HFFc6 (cell line): Measurements from ENCODE around the gene PSG2. TPM values are rescaled to one million over a fixed set of nuclear protein-coding genes. Genes with fewer than 3 reads are reported as not detected.
A peak's percentile ranks its signal among the peaks of the same experiment; 100 is the strongest.
"Not testable (repeated sequence)": the region's sequence is repeated elsewhere in the genome, so short reads cannot be mapped to it uniquely, and the experiment has no call there.

Experiments
- DNase-seq: peaks from one replicate; pipeline ENCODE4 v3.0.0-alpha.2; 2018
- H3K27ac Mint-ChIP-seq: 2 replicates; pipeline ENCODE4 v1.8.0; 2020; ENCODE audit warnings: mild to moderate bottlenecking, mixed read lengths
- H3K27me3 Mint-ChIP-seq: 2 replicates; pipeline ENCODE4 v1.8.0; 2021; ENCODE audit warnings: mild to moderate bottlenecking, moderate library complexity, mixed read lengths; ENCODE audit not compliant: insufficient read depth
- H3K36me3 Mint-ChIP-seq: 2 replicates; pipeline ENCODE4 v1.8.0; 2021; ENCODE audit warnings: low read depth, mixed read lengths
- H3K4me1 Mint-ChIP-seq: 2 replicates; pipeline ENCODE4 v1.8.0; 2020; ENCODE audit warnings: low read depth, mixed read lengths
- H3K4me3 Mint-ChIP-seq: 2 replicates; pipeline ENCODE4 v1.8.0; 2020; ENCODE audit warnings: mild to moderate bottlenecking, moderate library complexity, mixed read lengths
- H3K9me3 Mint-ChIP-seq: 2 replicates; pipeline ENCODE4 v1.8.0; 2020; ENCODE audit warnings: mild to moderate bottlenecking, mixed read lengths
- CTCF ChIP-seq: fragments of 200-600 bp; sonication (generic); IDR thresholded peaks from 2 replicates; pipeline ENCODE4 v1.5.0; 2021; ENCODE audit warnings: antibody characterized with exemption, mild to moderate bottlenecking
- total RNA-seq, 6 experiments: library from RNA; stranded (reverse); fragmentation: NEBNext Ultra II Directional; extraction: Animal tissue kit (Norgen Biotek cat#: 25700); gene quantifications; 2 replicates in 1 of 6; 3 replicates in 5 of 6; pipeline ENCODE4 v1.2.3, GENCODE V29; 2021

PSG2 gene
- total RNA-seq, 6 experiments from 2014 or later = 1.7 to 4.0 (median 2.9) TPM

GRCh38 chr19:43087702-43088340 lies 5.3 kb upstream of the PSG2 start:
- Mint-ChIP-seq H3K4me1 (peaks cover 57% of the 10 kb centered on the region), H3K36me3 (peaks cover 20% of the 10 kb centered on the region; the same call in 1 of the 2 replicates), H3K27ac (peak overlapping the region; percentile 59; the same call in 1 of the 2 replicates)
- TF ChIP-seq CTCF = peak; percentile 89
- peak; percentile 82 for DNase-seq
- H3K27me3 Mint-ChIP-seq, H3K9me3 Mint-ChIP-seq, H3K4me3 Mint-ChIP-seq: not testable (repeated sequence)

- peaks cover 33% of the 10 kb centered on the region for H3K36me3 Mint-ChIP-seq
- not testable (repeated sequence) for H3K27me3 Mint-ChIP-seq, H3K9me3 Mint-ChIP-seq, DNase-seq, H3K4me3 Mint-ChIP-seq
- H3K4me1 Mint-ChIP-seq = peaks cover 67% of the 10 kb centered on the region
- H3K27ac Mint-ChIP-seq = peak overlapping the region; percentile 59
Measured at GRCh38 chr19:43085796-43086530, 3.5 kb upstream of the PSG2 start.

GRCh38 chr19:43084196-43084832 lies 1.8 kb upstream of the PSG2 start:
- not testable (repeated sequence) for H3K4me3 Mint-ChIP-seq, H3K9me3 Mint-ChIP-seq, DNase-seq, H3K27me3 Mint-ChIP-seq
- H3K36me3 Mint-ChIP-seq = peaks cover 35% of the 10 kb centered on the region
- H3K4me1 Mint-ChIP-seq = peaks cover 80% of the 10 kb centered on the region
- TF ChIP-seq CTCF = peak; percentile 92
- peak overlapping the region; percentile 59 for H3K27ac Mint-ChIP-seq

GRCh38 chr19:43083721-43084120 lies 1.2 kb upstream of the PSG2 start:
- peak overlapping the region; percentile 59 for H3K27ac Mint-ChIP-seq
- H3K4me3 Mint-ChIP-seq, DNase-seq, H3K27me3 Mint-ChIP-seq, H3K9me3 Mint-ChIP-seq: not testable (repeated sequence)
- H3K36me3 Mint-ChIP-seq = peaks cover 35% of the 10 kb centered on the region
- peaks cover 86% of the 10 kb centered on the region for H3K4me1 Mint-ChIP-seq

- H3K36me3 Mint-ChIP-seq = peaks cover 32% of the 10 kb centered on the region
- peak overlapping the region; percentile 65 for H3K4me3 Mint-ChIP-seq
- peak; percentile 91 for DNase-seq
- H3K27me3 Mint-ChIP-seq = no peaks in the 10 kb centered on the region; the same call in 1 of the 2 replicates
- peaks cover 86% of the 10 kb centered on the region for H3K4me1 Mint-ChIP-seq
- H3K9me3 Mint-ChIP-seq = no peaks in the 10 kb centered on the region
- H3K27ac Mint-ChIP-seq = peak overlapping the region; percentile 91
- no peak for TF ChIP-seq CTCF
Measured at GRCh38 chr19:43078311-43078710, 4.2 kb downstream of the PSG2 start.

GRCh38 chr19:43077881-43078280 lies 4.6 kb downstream of the PSG2 start:
- not testable (repeated sequence) for H3K9me3 Mint-ChIP-seq, H3K27me3 Mint-ChIP-seq
- DNase-seq = peak; percentile 97
- peak overlapping the region; percentile 65 for H3K4me3 Mint-ChIP-seq
- peak overlapping the region; percentile 91 for H3K27ac Mint-ChIP-seq
- peaks cover 86% of the 10 kb centered on the region for H3K4me1 Mint-ChIP-seq
- H3K36me3 Mint-ChIP-seq = peaks cover 31% of the 10 kb centered on the region

GRCh38 chr19:43062418-43062817 lies 20.1 kb downstream of the PSG2 start:
- Mint-ChIP-seq H3K36me3 (peaks cover 14% of the 10 kb centered on the region), H3K4me1 (peaks cover 61% of the 10 kb centered on the region), H3K27ac (peak overlapping the region; percentile 5; the same call in 1 of the 2 replicates)
- H3K4me3 Mint-ChIP-seq, H3K9me3 Mint-ChIP-seq, DNase-seq, H3K27me3 Mint-ChIP-seq: not testable (repeated sequence)

GRCh38 chr19:43061326-43061725 lies 21.2 kb downstream of the PSG2 start:
- H3K4me1 Mint-ChIP-seq = peaks cover 61% of the 10 kb centered on the region
- H3K27me3 Mint-ChIP-seq, H3K4me3 Mint-ChIP-seq: not testable (repeated sequence)
- H3K36me3 Mint-ChIP-seq = peaks cover 25% of the 10 kb centered on the region
- peak overlapping the region; percentile 96 for H3K27ac Mint-ChIP-seq
- DNase-seq = peak; percentile 29
- peaks cover 15% of the 10 kb centered on the region for H3K9me3 Mint-ChIP-seq

GRCh38 chr19:43060254-43060653 lies 22.2 kb downstream of the PSG2 start:
- Mint-ChIP-seq H3K4me3 (peak overlapping the region; percentile 71), H3K4me1 (peaks cover 61% of the 10 kb centered on the region), H3K9me3 (peaks cover 26% of the 10 kb centered on the region), H3K27ac (peak overlapping the region; percentile 96), H3K36me3 (peaks cover 36% of the 10 kb centered on the region)
- H3K27me3 Mint-ChIP-seq = not testable (repeated sequence)
- peak; percentile 86 for DNase-seq

- Mint-ChIP-seq H3K4me1 (peaks cover 61% of the 10 kb centered on the region), H3K27ac (peak overlapping the region; percentile 96), H3K36me3 (peaks cover 43% of the 10 kb centered on the region), H3K9me3 (peaks cover 33% of the 10 kb centered on the region)
- not testable (repeated sequence) for H3K27me3 Mint-ChIP-seq, H3K4me3 Mint-ChIP-seq
- DNase-seq = peak; percentile 53
Measured at GRCh38 chr19:43059482-43059881, 23.0 kb downstream of the PSG2 start.
